ENCODE results near the gene SPON1.

The SPON1 gene

DNA sequence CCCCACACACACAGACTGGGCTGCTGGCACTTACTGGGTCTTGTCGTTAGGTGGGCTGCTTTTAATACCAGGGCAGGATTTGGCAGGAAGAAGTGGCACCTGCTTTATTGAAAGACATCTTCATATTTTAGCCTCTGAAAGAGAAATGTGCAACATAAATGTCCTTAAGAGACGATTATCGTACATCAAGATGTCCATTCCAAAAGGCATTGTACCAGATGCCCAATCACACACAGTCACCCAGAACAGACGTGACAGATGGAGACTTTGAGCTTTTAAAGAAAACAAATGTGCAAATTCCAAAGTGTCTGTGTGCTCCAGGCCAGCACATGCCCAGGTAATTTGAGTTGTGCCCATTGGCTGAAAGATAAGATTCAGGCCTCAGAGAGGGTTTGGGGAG, 240.8 kb downstream of the SPON1 start:
- TF ChIP-seq, protein P1, sequence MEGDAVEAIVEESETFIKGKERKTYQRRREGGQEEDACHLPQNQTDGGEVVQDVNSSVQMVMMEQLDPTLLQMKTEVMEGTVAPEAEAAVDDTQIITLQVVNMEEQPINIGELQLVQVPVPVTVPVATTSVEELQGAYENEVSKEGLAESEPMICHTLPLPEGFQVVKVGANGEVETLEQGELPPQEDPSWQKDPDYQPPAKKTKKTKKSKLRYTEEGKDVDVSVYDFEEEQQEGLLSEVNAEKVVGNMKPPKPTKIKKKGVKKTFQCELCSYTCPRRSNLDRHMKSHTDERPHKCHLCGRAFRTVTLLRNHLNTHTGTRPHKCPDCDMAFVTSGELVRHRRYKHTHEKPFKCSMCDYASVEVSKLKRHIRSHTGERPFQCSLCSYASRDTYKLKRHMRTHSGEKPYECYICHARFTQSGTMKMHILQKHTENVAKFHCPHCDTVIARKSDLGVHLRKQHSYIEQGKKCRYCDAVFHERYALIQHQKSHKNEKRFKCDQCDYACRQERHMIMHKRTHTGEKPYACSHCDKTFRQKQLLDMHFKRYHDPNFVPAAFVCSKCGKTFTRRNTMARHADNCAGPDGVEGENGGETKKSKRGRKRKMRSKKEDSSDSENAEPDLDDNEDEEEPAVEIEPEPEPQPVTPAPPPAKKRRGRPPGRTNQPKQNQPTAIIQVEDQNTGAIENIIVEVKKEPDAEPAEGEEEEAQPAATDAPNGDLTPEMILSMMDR (IDR thresholded peaks at IDR 0.05; ENCODE audit: insufficient read depth, missing control alignments): no peak
- DNase-seq (ENCODE audit: insufficient read length, low spot score) (no peak), FAIRE-seq (no peak)

DNA sequence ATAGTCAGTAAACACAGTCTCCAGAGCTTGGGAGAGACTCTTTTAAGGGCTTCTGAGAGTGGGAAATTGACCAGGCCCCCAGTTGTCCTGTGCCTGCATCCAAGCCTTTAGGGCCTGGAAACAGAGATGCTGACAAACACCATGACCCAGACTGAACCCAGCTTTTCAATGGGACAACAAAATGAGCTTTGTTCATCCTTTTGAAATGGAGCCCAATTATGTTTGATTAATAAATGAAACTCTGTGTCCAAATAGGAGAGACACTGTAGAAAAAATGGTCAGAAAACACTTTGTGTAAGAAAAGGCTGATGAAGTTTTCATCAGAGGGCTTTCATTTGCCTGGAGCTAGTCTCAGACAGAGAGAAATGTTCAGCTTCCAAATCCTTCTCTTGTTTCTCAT, 250.5 kb downstream of the SPON1 start:
- FAIRE-seq (no peak), DNase-seq (ENCODE audit: insufficient read length, low spot score) (no peak)
- TF ChIP-seq, protein P1 (IDR thresholded peaks at IDR 0.05; ENCODE audit: insufficient read depth, missing control alignments): no peak

DNA sequence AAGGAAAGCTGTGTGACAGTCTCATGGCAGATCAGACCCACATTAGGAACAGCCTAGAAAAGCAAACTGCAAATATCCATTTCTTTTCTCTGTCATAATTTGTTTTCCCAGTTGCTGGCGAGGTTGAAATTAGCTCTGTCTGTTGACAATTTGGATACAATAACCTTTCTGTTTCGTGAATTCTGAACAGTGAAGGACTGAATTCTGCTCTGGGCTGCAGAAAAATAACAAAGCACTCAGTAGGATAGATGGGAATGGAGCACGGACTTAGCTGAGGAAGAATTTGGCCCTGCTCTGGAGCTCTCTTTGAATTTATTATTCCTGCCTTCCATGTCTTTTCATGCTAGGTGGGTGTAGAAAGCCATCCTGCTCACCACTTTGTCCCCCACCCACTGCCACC, 256.2 kb downstream of the SPON1 start:
- FAIRE-seq (no peak), DNase-seq (ENCODE audit: insufficient read length, low spot score) (no peak)
- TF ChIP-seq, protein P1 (IDR thresholded peaks at IDR 0.05; ENCODE audit: insufficient read depth, missing control alignments): no peak

DNA sequence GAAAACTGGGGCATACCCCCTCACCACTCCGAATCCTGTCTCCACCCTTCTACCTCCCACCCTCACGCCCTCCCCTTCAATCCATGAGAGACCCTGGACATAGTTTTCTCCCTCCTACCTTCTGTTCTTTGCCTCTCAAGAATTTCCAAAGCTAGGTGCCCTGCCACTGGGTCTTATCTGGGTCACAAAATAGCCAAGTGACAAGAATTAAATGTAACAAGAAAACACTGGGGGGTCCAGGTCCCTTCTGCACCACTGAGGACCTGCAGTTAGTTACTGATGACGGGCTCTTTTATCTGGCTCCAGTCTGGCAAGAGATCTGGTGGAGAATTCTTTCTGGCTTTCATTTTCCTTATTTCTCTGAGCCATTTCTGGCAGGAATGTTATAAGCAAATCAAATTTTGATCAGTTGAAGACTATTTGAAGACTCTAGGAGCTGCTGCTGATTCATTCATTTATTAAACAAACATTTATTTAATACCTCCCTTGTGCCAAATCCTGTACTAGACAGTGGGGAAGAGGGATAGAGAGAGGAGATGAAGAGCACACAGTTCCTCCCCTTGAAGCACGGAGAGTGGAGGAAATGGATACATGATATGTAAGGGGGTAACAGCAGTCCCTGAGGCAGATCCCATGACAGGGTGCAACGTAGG, 261.2 kb downstream of the SPON1 start:
- TF ChIP-seq, protein P1 (IDR thresholded peaks at IDR 0.05; ENCODE audit: insufficient read depth, missing control alignments): no peak
- DNase-seq (ENCODE audit: insufficient read length, low spot score) (no peak), FAIRE-seq (no peak)

DNA sequence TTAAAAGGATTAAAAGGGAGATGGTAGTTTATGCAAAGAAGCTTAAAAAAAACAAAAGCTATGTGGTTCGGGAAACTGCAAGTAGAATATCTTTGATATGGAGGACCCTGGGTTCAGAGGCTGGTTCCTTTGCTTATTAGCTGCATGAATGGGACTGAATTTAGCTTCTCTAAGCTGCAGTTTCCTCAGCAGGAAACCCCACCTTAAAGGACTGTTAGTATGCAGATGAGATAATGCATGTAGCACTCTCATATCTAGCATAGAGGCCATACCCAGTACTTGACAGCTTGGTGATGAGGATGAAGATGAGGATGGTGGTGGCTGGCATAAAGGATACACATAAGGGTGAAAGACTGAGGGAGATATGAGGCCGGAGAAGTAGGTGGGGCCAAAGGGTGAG, 261.9 kb downstream of the SPON1 start:
- FAIRE-seq: no peak

DNA sequence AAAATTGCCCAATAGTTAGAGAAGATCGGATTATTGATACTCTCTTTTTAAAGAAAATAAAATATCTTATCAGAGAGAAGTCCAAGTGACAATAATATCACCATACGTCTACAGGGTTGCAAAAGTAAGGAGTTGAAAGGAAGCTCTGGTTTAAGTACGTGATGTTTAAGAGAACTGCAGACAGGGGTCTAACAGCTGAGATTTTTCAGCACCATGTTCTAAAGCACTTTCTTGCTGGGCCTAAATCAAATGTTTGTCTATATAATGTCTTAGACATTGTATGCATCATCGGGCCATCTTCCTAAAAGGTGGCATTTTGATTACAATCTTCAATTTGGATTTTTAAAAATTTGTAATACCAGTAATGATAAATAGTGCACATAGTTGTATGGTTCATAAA, 263.1 kb downstream of the SPON1 start:
- TF ChIP-seq, protein P1 (IDR thresholded peaks at IDR 0.05; ENCODE audit: insufficient read depth, missing control alignments): no peak
- no peak for FAIRE-seq

More for the DNA sequence above, 261.9 kb downstream of the SPON1 start:
- TF ChIP-seq, protein P1 (IDR thresholded peaks at IDR 0.05; ENCODE audit: insufficient read depth, missing control alignments): no peak
- DNase-seq (ENCODE audit: insufficient read length, low spot score): no peak

DNA sequence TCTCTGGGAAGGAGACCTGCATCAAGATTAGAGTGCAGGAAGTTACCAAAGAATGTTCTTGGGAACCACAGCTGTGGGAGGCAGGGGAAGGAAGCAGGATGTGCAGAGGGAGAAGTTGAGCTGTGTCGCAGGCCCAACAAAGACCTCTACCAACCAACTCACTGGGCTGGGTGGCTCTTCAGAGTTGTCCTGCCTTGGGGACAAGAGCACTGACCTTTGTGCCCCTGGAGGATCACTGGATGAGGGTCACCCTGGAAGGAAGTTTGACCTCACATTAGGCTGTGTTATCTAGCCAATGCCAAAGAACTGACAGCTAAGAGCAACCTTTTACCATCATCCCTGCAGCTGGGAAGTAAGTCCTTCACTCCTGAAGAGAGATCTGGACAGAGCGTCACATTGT, 265.8 kb downstream of the SPON1 start:
- FAIRE-seq (no peak), DNase-seq (ENCODE audit: insufficient read length, low spot score) (no peak)
- TF ChIP-seq, protein P1 (IDR thresholded peaks at IDR 0.05; ENCODE audit: insufficient read depth, missing control alignments): no peak

More for the DNA sequence above, 263.1 kb downstream of the SPON1 start:
- no peak for DNase-seq (ENCODE audit: insufficient read length, low spot score)
